Epithelial cell of proximal tubule (primary cell): Measurements from ENCODE around the gene DENND1A. TPM values are rescaled to one million over a fixed set of nuclear protein-coding genes. Genes with fewer than 3 reads are reported as not detected.

Experiments
- DNase-seq: peaks from one replicate; pipeline ENCODE4 v3.0.0-alpha.2; 2011; ENCODE audit warnings: low read depth
- H3K4me3 ChIP-seq: 2 replicates; pipeline ENCODE4 v1.5.1; 2011; ENCODE audit warnings: low read depth, mild to moderate bottlenecking, low read length
- CTCF ChIP-seq: conservative IDR thresholded peaks from 2 replicates; pipeline ENCODE4 v1.5.1; 2012; ENCODE audit warnings: low read depth, mild to moderate bottlenecking, low read length
- total RNA-seq: library from RNA; depleted of rRNA; stranded (reverse); fragments of >200 nt; gene quantifications from 2 replicates; pipeline ENCODE4 v1.2.3, GENCODE V29; 2015

Gene DENND1A
- total RNA-seq, 1 donor from 2014 or later, result 26.6 TPM

GRCh38 chr9:123493627-123494026 lies 436.3 kb downstream of the DENND1A start:
- H3K4me3 ChIP-seq, result no peak overlapping the region
- no peak for TF ChIP-seq CTCF
- no peak for DNase-seq

GRCh38 chr9:123490688-123491087 lies 439.2 kb downstream of the DENND1A start:
- no peak for TF ChIP-seq CTCF
- no peak overlapping the region for H3K4me3 ChIP-seq

GRCh38 chr9:123488722-123489321 lies 441.1 kb downstream of the DENND1A start:
- no peak overlapping the region for H3K4me3 ChIP-seq
- DNase-seq, result no peak
- TF ChIP-seq CTCF, result no peak

More at GRCh38 chr9:123490688-123491087, 439.2 kb downstream of the DENND1A start:
- no peak for DNase-seq

- no peak for DNase-seq
- H3K4me3 ChIP-seq, result no peak overlapping the region
- no peak for TF ChIP-seq CTCF
These were observed 441.9 kb downstream of the DENND1A start for GRCh38 chr9:123487944-123488548.

- DNase-seq, result no peak
- H3K4me3 ChIP-seq, result no peak overlapping the region
- TF ChIP-seq CTCF, result no peak
These were observed 443.5 kb downstream of the DENND1A start for GRCh38 chr9:123486431-123486830.

- H3K4me3 ChIP-seq, result no peak overlapping the region
- no peak for TF ChIP-seq CTCF
- no peak for DNase-seq
These were observed 444.7 kb downstream of the DENND1A start for GRCh38 chr9:123485216-123485615.

GRCh38 chr9:123484130-123484529 lies 445.8 kb downstream of the DENND1A start:
- no peak for DNase-seq
- no peak overlapping the region for H3K4me3 ChIP-seq
- no peak for TF ChIP-seq CTCF
